GM21723 (cell line): Measurements from ENCODE around the gene REEP1.

Experiments used
- ATAC-seq: cut with Tn5 transposase; IDR thresholded peaks from one replicate; pipeline ENCODE4 v1.9.1; 2021; ENCODE audit warnings: mild to moderate bottlenecking, moderate library complexity; ENCODE audit not compliant: unreplicated experiment

Gene REEP1, protein sequence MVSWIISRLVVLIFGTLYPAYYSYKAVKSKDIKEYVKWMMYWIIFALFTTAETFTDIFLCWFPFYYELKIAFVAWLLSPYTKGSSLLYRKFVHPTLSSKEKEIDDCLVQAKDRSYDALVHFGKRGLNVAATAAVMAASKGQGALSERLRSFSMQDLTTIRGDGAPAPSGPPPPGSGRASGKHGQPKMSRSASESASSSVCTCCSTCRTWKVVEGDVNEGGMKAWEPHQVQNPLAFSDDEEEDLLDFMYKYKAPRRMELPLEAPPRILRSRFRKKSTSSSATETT

DNA sequence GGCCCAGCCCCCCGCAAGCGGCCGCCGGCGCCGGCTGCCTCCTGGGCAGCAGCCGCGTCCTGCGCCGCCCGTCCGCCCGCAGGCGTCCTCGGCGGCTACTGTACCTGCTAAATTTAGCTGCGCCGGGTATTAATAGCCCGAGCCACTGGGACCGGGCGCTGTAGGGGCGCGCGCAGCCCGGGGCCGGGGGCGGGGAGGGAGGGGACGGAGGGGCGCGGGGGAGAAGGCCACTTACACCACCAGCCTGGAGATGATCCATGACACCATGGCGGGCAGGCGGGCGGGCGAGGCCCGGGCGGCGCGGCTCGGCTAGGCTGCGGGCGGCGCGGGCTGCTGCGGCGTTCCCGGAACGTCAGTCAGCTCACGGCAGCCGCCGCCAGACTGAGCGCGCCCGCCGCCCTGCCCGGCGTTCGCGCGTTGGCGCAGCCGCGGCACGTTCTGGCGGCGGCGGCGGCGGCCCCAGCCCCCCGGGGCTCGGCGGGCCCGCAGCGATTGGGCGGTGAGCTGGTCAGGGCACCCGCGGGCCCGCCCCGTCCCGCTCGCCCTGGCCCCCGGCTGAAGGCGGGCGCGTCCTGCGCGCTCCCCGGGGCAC, at the start of gene REEP1:
TSS of gene REEP1 (minus strand) at position 383 of the 592 bp plus-strand sequence. CDS start at position 267, 116 bp downstream.
- no peak for ATAC-seq

DNA sequence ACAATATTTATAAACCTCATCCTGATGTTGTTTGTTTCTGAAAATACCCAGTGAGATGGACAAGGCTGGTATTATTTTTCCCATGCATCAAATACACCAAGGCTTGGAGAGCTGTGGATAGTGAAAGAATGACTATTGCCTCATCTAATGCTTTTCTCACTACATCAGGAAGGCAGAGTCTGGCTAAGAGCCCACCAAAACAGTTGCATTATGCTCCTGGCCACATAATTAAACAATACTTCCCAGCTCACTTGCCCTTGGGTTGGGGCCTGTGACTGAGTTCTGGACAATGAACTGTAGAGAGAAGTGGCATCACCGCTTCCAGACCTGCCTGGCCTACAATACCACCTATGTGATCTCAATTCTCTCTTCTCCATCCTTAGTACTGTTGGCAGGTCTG, 46.4 kb upstream of the REEP1 start:
- ATAC-seq = no peak

DNA sequence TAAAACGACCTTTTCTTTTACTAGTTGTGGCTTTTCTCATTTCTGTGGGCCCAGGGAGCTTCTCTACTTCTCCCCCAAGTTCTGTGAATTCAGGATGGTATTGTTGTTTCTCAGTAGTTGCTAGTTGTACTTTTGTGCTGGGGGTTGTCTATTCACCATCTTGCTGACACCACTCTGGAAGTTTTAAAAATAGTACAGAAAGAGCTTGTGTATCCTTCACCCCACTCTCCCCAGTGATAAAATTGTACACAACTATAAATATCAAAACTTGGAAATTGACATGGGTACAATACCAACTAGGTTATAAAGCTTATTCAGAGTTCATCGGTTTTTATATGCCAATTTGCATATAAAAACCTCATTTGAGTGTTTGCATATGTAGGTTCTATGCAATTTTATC, 45.3 kb upstream of the REEP1 start:
- no peak for ATAC-seq

DNA sequence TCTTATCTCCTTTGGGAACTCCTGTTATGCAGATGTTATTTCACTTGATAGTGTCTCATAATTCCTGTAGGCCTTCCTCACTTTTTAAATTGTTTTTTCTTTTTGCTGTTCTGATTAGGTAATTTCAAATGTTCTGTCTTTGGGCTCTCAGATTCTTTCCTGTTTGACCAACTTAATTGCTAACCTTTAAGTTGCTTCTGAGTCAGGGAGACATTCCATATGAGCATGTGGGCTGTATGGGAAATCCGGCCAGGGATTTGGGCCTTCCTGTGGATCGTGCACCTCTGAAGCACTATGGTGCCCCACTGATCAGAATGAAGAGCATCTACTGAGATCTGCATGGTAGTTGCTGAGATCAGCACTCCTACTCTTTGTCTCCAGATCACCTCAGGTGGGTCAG, 44.7 kb upstream of the REEP1 start:
- no peak for ATAC-seq

DNA sequence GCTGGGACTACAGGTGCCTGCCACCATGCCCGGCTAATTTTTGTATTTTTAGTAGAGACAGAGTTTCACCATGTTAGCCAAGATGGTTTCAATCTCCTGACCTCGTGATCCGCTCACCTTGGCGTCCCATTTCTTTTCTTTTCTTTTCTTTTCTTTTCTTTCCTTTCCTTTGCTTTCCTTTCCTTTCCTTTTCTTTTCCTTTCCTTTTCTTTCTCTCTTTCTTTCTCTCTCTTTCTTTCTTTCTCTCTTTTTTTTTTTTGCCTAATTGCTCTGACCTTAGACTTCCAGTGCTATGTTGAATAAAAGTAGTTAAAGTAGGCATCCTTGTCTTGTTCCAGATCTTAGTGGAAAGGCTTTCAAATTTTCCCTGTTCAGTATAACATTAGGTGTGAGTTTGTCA, 41.0 kb upstream of the REEP1 start:
- ATAC-seq = no peak

DNA sequence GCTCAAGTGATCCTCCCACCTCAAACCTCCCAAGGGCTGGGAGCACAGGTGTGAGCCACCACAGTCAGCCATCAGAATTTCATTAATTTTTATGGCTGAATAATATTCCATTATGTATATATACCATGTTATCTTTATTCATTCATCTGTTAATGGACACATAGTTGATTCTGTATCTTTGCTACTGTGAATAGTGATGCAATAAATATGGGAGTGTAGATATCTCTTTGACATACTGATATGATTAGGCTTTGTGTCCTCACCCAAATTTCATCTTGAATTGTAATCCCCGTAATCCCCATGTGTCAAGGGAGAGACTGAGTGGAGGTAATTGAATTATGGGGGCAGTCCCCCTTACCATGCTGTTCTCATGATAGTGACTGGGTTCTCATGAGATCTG, 38.2 kb upstream of the REEP1 start:
- no peak for ATAC-seq

DNA sequence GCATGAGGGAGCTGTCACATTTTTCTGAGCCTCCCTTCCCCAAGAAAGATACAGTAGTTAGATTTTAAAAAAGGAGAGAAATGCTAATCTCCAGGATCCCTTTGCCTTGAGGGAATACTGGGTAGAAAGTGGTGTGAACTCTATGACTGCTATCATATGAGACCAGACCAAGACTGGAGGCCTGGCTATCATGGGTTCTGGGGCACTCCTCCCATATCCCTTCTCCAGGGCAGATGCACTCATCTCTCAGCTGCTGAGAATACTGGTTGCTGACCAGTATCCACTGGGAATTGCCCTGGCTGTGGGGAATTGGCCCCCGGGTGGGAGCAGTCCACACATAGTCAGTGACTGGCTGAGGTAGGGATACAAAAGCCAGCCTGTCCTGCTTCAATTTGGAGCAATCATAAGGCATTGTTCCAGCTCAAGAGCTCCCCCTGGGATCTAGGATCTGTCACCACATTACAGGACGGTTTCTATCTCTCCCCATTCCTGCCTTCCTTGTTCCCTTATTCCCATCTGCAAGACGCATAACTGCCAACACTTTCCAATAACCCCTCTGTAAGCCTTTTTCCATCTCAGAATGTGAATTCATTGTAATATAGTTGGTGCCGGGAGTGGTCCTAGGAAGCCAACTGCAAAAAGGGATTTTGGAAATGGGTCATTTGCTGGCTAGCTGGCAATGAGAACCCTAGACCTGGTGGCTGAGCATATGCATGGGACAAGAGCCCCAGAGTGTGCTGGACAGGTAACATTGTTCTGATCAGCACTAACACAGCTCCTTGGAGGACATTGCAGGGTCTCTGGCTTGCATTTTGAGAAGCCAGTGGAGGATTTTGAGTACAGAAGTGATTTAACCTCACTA, 35.4 kb upstream of the REEP1 start:
- ATAC-seq = no peak

DNA sequence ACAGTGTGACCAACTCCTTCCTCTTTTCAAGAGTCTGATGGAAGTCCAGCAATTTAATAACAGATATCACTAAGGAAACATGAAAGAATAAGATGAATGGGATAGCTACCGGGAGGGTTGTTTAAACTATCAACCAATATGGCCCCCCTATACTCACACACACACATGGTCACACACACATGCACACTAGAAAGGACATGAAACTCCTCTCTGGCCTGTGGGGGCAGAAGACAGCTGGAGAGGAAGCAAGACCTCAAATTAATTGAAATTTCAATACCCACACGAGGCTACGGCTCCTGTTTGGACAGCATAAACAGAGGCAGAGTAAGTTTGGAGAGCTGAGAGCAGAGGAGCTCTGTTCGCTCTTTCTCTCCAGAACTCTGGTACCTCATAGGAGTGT, 34.7 kb upstream of the REEP1 start:
- no peak for ATAC-seq

DNA sequence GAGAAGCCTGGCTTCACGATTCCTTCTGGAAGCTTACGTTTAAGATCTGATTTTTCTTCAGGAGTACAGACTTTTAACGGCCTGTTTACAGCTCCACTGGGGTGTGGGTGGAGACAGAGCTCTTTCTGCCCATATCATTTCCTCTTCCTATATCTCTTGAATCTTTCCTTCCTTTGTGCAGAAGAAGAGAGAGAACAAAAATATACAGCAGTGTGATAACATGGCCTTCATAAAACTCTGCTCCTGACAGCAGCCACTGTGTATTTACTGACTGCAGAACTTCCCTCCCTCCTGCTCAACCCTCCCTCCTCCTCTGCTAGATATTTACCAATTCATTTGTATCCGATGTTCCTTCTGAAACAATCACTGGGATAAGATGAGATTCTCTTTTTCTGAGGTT, 34.1 kb upstream of the REEP1 start:
- ATAC-seq = no peak

DNA sequence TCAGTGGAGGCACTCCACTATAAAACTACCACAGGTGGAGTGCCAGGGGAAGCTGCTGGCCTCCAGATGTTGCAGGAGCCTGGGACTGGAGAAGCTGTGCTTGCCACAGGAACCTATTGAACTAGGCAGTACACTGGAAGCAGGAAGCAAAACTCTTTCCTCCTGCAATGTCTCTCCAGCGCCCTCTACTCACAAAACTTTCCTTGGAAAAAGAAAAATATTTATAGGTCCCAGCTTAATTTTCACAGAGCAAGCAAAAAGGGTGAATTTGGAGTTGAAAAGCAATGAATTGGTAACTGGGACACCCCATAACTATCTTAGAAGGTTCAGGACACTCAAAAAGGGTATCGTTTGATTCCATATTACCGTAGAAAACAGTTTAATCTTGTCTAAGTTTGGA, 33.2 kb upstream of the REEP1 start:
- no peak for ATAC-seq

DNA sequence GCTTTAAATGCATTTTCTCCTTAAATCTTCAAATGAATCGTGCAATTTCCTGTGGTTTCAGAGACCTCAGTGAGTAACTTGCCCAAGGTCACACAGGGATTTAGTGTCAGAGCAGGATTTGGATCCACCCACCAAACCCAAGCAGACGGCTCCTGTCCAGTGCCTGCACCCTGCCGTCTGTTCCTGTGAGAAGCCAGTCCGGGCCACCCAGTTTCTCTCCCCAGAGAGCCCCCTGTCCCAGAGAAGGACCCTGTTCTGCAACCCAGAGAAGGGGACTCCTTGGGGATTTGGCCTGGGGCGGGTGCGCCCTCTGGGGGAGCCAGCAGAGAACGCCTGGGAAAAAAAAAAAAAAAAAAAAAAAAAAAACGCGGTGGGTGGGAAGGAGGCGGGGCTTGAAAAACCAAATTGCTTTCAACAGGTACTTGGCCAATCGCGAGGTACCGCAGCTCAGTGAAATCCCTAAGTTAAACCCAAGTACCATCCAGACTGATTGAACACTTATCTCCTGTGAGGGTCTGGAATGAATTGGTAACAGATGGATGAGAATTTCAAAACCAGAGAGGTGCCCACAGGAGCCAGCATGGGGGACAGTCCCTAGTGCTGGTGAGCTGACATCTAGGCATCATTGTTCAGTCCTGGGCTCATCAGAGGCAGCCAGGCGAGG, 30.9 kb upstream of the REEP1 start:
- ATAC-seq = no peak

DNA sequence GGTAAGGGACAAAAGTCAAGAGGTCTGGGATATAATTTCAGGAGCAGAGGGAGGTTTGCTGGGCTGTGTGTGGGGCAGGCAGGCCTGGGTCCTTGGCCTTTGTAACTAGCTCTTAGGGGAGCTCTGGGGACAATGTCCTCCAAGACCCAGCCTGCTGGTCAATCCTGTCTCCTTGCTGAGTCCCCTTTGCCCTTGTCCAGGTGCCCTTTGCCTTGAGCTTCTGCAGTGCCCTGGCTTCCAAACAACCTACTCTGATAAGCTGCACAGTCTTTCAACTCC, 30.0 kb upstream of the REEP1 start:
- no peak for ATAC-seq

DNA sequence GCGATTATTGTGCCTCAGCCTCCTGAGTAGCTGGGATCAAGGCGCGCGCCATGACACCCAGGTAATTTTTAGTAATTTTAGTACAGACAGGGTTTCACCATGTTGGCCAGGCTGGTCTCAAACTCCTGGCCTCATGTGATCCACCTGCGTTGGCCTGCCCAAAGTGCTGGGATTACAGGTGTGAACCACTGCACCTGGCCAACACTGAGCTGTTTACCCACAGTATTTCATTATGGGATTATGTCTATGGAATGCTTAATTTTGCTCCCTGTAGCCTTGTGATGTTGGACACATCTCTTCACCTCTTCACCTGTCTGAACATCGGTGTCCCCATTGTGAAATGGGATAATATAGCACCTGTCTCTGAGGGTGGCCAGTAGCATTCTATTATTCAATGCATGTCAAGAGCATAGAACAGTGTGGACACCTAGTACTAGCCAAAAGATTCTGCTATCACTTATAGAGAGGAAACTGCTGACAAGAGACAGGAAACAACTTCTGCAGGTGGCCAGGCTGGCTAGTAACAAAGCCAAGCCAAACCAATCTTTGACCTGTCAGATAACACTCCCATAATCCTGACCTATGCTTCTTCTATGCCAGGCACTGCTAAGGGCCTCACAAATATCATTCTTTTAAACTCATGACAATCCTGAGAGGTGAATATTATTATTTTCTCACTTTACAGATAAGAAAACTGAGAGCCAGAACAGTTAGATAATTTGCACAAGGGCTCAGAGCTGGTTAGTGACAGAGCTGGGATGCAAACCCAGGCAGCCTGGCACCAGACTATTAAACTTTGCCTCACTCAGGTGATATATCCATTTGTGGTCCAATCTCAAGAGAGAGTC, 29.4 kb upstream of the REEP1 start:
- ATAC-seq = no peak

DNA sequence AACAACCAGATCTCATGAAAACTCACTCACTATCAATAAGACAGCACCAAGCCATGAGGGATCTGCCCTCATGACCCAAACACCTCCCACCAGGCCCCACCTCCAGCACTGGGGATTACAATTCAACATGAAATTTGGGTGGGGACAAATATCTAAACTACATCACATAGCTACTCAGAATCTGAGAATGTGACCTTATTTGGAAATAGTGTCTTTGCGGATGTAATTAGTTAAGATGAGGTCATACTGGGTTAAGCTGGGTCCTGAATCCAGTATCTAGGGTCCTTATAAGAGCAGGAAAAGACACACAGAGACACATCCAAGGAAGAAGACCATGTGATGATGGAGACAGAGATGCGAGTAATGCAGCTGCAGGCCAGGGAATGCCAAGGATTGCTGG, 27.5 kb upstream of the REEP1 start:
- no peak for ATAC-seq

DNA sequence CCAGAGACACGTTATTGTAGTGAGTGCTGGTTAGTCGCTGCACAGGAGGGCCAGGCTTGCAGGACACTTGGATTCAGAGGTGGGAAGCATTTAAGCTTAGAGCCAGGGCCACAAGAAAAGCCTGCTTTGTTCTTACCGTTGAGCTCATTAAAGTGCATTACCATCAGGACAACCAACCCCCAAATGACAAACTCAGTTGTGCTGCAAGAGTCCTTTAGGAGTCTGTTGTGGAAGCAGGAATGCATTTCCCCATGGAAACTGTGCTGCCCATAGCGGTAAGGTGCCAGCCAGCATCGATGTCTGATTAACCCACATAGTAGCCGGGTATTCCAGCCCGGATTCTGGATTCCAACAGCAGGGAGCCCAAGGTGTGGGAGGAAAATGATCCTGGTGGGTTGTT, 23.4 kb upstream of the REEP1 start:
- ATAC-seq = no peak

DNA sequence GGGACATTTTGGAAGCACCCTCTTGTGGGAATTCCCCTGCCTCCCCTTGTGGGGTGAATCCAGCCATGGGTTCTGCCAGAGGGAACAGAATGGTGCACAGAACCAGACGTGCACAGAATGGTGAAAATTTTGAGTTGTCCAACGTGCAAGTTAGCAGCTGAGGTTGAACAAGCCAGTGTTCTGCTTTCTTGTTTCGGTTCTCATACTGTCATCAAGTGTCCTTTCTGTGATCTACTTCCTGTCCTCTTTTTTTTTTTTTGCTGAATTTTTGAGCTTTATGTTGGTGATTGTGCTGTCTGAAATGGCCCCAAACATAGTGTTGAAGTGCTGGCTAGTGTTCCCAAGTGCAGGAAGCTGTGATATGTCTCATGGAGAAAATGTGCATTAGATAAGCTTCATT, 21.5 kb upstream of the REEP1 start:
- peak; percentile 93 for ATAC-seq

DNA sequence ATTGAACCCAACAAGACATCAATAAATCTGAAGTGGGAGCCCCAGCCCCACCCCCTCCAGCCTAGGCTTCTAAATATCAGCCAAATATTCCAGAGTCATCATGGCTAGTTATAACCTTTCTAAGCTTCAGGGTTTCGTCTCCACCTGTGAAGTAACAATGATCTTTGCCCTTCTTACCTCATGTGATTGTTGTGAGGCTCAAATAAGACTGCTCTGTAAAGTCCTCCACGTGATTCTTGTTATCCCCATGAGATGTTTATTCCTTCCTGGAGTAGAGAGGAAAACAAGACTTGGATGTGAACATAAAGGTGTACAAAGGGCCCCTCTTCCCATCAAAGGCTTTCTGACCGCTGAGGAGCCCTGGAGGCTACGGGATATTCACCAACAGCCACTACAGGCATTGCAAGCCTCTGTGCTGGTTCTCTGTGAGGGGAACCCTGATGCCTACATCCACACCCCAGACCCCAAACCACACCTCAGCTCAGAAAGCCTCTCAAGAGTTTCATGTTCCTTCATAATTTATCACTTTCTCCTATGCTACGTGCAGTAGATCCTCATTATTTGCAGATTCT, 20.1 kb upstream of the REEP1 start:
- no peak for ATAC-seq

DNA sequence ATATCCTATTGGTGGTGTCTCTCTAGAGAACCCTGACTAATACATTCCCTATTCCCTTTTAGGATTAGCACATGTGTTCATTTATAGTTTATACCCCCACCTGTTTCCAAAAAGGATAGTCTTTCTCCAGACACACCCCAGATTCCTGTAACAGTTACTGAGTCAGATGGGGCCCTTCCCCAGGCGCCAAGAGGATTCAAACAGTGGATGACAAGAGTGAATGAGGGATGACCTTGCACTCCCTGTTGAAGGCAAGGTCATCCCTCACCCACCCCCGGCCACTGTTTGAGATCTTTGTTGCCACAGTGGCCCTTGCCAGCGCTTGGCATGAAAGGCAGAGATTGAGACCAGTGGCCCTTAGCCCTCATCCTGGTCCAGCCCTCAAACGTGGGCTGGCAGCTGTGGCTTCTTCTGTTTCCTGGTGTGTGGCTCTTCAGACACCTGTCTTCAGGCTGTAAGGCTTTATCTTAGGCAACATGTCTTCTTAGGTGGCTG, 15.3 kb upstream of the REEP1 start:
- no peak for ATAC-seq

DNA sequence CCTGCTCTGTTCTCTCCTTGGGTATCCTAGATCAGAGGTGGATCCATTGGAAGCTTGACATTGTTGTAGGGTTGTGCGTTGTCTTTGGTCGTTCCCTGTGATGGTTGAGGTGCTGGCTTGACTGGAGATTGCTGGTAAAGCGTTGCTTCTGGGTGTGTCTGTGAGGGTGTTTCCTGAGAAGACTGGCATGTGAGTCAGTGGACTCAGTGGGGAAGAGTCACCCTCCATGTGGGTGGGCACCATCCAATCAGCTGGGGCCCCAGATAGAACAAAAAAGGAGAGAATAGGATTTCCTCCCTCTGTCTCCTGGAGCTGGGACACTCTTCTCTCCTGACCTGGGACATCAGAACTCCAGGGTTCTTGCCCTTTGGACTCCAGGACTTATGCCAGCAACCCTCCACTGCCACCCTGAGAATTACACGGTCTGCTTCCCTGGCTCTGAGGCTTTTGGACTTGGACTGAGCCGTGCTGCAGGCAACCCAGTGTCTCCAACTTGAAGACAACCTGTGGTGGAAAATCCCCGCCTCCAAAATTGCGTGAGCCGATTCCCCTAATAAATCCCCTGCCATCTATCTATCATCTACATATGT, 14.8 kb upstream of the REEP1 start:
- ATAC-seq = no peak

DNA sequence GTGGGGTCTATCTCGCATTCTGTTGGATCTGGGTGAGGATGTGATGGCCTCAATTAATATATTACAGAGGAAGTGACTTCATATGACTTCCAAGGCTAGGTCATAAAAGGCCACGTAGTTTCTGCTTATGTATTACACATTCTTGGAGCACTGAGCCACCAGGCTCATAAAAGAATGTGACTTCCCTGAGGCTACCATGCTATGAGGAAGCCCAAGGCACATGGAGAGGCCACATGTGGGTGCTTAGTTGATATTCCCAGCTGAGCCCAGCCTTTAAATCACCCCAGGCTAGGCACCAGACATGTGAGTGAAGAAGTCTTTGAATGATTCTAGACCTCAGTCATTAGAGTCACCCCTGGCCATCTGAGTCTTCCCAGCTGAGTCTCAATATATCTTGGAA, 13.3 kb upstream of the REEP1 start:
- ATAC-seq = no peak
